ENCODE results near the gene ISX. TPM values are rescaled to one million over a fixed set of nuclear protein-coding genes. Genes with fewer than 3 reads are reported as not detected.

ISX gene
- total and polyA plus RNA-seq, 9 of the 15 experiments (the other 6 are each of a cell fraction or from before 2014, with no cell fraction given): 0.03 to 0.36 (median 0.07) TPM

DNA sequence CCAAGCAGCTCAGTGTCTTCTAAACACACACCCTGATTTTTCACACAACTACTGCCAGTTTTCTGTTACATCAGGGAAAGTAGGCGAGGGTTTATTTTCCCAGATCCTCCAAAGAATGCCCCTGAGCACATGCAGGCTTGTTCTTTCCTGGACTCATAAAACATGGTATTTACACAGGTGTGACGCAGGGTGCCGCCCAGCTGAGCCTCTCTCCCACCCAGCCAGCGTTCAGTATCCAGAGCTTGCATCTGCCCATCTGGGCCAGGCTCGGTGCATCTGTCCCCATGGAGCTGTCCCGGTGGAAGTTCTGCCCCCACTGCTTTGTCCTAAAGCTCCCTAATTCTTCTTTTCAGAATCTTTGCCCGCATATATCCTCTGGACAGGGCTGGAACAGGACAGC is 44.8 kb upstream of the ISX start (continued):
- TF ChIP-seq, protein P1, sequence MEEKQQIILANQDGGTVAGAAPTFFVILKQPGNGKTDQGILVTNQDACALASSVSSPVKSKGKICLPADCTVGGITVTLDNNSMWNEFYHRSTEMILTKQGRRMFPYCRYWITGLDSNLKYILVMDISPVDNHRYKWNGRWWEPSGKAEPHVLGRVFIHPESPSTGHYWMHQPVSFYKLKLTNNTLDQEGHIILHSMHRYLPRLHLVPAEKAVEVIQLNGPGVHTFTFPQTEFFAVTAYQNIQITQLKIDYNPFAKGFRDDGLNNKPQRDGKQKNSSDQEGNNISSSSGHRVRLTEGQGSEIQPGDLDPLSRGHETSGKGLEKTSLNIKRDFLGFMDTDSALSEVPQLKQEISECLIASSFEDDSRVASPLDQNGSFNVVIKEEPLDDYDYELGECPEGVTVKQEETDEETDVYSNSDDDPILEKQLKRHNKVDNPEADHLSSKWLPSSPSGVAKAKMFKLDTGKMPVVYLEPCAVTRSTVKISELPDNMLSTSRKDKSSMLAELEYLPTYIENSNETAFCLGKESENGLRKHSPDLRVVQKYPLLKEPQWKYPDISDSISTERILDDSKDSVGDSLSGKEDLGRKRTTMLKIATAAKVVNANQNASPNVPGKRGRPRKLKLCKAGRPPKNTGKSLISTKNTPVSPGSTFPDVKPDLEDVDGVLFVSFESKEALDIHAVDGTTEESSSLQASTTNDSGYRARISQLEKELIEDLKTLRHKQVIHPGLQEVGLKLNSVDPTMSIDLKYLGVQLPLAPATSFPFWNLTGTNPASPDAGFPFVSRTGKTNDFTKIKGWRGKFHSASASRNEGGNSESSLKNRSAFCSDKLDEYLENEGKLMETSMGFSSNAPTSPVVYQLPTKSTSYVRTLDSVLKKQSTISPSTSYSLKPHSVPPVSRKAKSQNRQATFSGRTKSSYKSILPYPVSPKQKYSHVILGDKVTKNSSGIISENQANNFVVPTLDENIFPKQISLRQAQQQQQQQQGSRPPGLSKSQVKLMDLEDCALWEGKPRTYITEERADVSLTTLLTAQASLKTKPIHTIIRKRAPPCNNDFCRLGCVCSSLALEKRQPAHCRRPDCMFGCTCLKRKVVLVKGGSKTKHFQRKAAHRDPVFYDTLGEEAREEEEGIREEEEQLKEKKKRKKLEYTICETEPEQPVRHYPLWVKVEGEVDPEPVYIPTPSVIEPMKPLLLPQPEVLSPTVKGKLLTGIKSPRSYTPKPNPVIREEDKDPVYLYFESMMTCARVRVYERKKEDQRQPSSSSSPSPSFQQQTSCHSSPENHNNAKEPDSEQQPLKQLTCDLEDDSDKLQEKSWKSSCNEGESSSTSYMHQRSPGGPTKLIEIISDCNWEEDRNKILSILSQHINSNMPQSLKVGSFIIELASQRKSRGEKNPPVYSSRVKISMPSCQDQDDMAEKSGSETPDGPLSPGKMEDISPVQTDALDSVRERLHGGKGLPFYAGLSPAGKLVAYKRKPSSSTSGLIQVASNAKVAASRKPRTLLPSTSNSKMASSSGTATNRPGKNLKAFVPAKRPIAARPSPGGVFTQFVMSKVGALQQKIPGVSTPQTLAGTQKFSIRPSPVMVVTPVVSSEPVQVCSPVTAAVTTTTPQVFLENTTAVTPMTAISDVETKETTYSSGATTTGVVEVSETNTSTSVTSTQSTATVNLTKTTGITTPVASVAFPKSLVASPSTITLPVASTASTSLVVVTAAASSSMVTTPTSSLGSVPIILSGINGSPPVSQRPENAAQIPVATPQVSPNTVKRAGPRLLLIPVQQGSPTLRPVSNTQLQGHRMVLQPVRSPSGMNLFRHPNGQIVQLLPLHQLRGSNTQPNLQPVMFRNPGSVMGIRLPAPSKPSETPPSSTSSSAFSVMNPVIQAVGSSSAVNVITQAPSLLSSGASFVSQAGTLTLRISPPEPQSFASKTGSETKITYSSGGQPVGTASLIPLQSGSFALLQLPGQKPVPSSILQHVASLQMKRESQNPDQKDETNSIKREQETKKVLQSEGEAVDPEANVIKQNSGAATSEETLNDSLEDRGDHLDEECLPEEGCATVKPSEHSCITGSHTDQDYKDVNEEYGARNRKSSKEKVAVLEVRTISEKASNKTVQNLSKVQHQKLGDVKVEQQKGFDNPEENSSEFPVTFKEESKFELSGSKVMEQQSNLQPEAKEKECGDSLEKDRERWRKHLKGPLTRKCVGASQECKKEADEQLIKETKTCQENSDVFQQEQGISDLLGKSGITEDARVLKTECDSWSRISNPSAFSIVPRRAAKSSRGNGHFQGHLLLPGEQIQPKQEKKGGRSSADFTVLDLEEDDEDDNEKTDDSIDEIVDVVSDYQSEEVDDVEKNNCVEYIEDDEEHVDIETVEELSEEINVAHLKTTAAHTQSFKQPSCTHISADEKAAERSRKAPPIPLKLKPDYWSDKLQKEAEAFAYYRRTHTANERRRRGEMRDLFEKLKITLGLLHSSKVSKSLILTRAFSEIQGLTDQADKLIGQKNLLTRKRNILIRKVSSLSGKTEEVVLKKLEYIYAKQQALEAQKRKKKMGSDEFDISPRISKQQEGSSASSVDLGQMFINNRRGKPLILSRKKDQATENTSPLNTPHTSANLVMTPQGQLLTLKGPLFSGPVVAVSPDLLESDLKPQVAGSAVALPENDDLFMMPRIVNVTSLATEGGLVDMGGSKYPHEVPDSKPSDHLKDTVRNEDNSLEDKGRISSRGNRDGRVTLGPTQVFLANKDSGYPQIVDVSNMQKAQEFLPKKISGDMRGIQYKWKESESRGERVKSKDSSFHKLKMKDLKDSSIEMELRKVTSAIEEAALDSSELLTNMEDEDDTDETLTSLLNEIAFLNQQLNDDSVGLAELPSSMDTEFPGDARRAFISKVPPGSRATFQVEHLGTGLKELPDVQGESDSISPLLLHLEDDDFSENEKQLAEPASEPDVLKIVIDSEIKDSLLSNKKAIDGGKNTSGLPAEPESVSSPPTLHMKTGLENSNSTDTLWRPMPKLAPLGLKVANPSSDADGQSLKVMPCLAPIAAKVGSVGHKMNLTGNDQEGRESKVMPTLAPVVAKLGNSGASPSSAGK (IDR thresholded peaks at IDR 0.05): no peak
- TF ChIP-seq ZNF707 (CRISPR knock-in tag; conservative IDR thresholded peaks at IDR 0.05) (no peak), NR4A1 (CRISPR knock-in tag; IDR thresholded peaks at IDR 0.05) (no peak), NR4A1 (tag; IDR thresholded peaks at IDR 0.05) (no peak), CREB1 (IDR thresholded peaks at IDR 0.05) (no peak), CREB1 (CRISPR knock-in tag; IDR thresholded peaks at IDR 0.05) (no peak), SMARCE1 (IDR thresholded peaks at IDR 0.05) (no peak), C11orf30 (IDR thresholded peaks at IDR 0.05; ENCODE audit: low read depth) (no peak), ZNF253 (CRISPR knock-in tag; conservative IDR thresholded peaks at IDR 0.05) (no peak)
- TF ChIP-seq, protein P2, sequence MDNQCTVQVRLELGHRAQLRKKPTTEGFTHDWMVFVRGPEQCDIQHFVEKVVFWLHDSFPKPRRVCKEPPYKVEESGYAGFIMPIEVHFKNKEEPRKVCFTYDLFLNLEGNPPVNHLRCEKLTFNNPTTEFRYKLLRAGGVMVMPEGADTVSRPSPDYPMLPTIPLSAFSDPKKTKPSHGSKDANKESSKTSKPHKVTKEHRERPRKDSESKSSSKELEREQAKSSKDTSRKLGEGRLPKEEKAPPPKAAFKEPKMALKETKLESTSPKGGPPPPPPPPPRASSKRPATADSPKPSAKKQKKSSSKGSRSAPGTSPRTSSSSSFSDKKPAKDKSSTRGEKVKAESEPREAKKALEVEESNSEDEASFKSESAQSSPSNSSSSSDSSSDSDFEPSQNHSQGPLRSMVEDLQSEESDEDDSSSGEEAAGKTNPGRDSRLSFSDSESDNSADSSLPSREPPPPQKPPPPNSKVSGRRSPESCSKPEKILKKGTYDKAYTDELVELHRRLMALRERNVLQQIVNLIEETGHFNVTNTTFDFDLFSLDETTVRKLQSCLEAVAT (IDR thresholded peaks at IDR 0.05): no peak
- TF ChIP-seq, protein P3, sequence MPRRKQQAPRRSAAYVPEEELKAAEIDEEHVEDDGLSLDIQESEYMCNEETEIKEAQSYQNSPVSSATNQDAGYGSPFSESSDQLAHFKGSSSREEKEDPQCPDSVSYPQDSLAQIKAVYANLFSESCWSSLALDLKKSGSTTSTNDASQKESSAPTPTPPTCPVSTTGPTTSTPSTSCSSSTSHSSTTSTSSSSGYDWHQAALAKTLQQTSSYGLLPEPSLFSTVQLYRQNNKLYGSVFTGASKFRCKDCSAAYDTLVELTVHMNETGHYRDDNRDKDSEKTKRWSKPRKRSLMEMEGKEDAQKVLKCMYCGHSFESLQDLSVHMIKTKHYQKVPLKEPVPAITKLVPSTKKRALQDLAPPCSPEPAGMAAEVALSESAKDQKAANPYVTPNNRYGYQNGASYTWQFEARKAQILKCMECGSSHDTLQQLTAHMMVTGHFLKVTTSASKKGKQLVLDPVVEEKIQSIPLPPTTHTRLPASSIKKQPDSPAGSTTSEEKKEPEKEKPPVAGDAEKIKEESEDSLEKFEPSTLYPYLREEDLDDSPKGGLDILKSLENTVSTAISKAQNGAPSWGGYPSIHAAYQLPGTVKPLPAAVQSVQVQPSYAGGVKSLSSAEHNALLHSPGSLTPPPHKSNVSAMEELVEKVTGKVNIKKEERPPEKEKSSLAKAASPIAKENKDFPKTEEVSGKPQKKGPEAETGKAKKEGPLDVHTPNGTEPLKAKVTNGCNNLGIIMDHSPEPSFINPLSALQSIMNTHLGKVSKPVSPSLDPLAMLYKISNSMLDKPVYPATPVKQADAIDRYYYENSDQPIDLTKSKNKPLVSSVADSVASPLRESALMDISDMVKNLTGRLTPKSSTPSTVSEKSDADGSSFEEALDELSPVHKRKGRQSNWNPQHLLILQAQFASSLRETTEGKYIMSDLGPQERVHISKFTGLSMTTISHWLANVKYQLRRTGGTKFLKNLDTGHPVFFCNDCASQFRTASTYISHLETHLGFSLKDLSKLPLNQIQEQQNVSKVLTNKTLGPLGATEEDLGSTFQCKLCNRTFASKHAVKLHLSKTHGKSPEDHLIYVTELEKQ (CRISPR knock-in tag; IDR thresholded peaks at IDR 0.05): no peak
